Thyroid gland (tissue), 4 donors: ENCODE data around the gene DOHH.

Experiments
- CTCF ChIP-seq, 6 experiments: fragments of 200-600 bp in 3 of 6; fragments of 450-650 bp in 3 of 6; sonication (generic) in 3 of 6; IDR thresholded peaks; one replicate each; pipeline ENCODE4 v1.5.1; 2016 to 2019; ENCODE audit warnings: antibody characterized with exemption in 6 of 6, mild to moderate bottlenecking in 2 of 6, inconsistent platforms in 1 of 6, moderate library complexity in 1 of 6
- POLR2A ChIP-seq, 2 donors: fragments of 450-650 bp; IDR thresholded peaks; one replicate each; pipeline ENCODE4 v1.6.1; 2017; ENCODE audit warnings: antibody characterized with exemption in 2 of 2, mild to moderate bottlenecking in 2 of 2, moderate library complexity in 1 of 2

DNA sequence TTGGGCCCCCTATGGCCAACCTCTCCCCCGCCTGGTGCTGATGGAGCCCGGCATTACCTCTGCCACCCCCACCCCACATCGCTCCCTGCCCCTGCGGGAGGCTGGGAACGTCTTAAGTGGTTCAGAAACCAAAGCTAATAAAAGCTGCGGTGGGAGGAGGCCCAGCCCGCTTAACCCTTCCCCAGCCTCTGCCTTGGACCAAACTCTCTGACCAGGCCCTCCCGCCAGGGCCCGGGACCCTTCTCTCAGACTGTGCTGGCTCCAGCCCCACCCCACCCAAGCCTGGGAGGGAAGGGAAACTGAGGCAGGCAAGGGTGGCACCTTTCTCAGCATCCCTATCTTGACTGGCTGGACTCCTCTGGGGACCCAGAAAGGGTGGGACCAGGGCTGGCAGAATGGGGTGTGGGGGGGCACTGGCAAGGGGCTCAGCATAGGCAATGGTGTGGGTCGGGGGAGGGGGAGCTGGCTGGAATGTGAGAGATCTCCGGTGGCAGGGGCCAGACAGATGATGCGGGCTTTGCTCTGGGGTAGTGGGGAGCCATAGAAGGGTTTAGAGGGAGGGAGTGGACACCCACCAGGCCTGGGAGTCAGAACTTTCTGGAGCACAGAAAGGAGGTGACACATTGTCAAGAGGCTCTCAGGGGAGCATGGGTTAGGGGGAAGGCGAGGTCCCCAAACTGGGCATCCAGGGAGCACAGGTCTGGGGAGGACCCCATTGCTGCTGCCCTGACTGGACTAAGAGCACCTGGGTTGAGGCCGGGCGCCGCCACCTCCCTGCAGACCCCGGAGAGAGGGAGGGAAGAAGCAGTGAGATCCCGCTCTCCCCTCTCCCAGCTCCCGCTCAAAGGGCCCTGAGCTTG lies 42.0 kb downstream of the DOHH start:
- no peak for TF ChIP-seq CTCF (IDR thresholded peaks at IDR 0.05)
- TF ChIP-seq POLR2A (IDR thresholded peaks at IDR 0.05) = no peak
